H1 (cell line): Measurements from ENCODE around the gene SAA2. TPM values are rescaled to one million over a fixed set of nuclear protein-coding genes. Genes with fewer than 3 reads are reported as not detected.

Experiments used
- CHD2 ChIP-seq: IDR thresholded peaks from 2 replicates; pipeline ENCODE4 v1.6.1; 2012; ENCODE audit warnings: low read length, improper control_type of control experiment
- HDAC6 ChIP-seq: IDR thresholded peaks from one replicate; pipeline ENCODE4 v1.7.1; 2012; ENCODE audit warnings: low read depth, mild to moderate bottlenecking, inconsistent platforms, low read length, moderate library complexity
- RXRA ChIP-seq: IDR thresholded peaks from 2 replicates; pipeline ENCODE4 v1.6.1; 2011; ENCODE audit warnings: low read depth, mild to moderate bottlenecking, low read length, moderate library complexity; ENCODE audit not compliant: insufficient read depth
- SIN3A ChIP-seq, 2 experiments: IDR thresholded peaks in 1 of 2; conservative IDR thresholded peaks in 1 of 2; 2 replicates each; pipeline ENCODE4 v1.6.1; 2011 to 2012; ENCODE audit warnings: low read length in 2 of 2, improper control_type of control experiment in 1 of 2, low read depth in 1 of 2, mild to moderate bottlenecking in 1 of 2
- SIRT6 ChIP-seq: IDR thresholded peaks from one replicate; pipeline ENCODE4 v1.7.1; 2012; ENCODE audit warnings: low read length, inconsistent platforms
- SP1 ChIP-seq: IDR thresholded peaks from 2 replicates; pipeline ENCODE4 v1.6.1; 2011; ENCODE audit warnings: low read depth, low read length
- polyA plus RNA-seq, 7 experiments: library from polyadenylated mRNA; depleted of rRNA in 3 of 7; stranded (reverse) in 5 of 7; unstranded in 2 of 7; fragments of >200 nt in 5 of 7; fragments of 200-250 nt in 2 of 7; gene quantifications; 1 replicate in 5 of 7; 2 replicates in 1 of 7; 4 replicates in 1 of 7; pipeline versions ENCODE4 v1.2.1 to v1.2.3, GENCODE V29; 2011 to 2013; ENCODE audit warnings: missing spikeins in 2 of 7, mixed read lengths in 2 of 7
- total RNA-seq: library from RNA; stranded (reverse); fragmentation: NEBNext Ultra II Directional; extraction: Animal tissue kit (Norgen Biotek cat#: 25700); gene quantifications from 2 replicates; pipeline ENCODE4 v1.2.1, GENCODE V29; 2021
- TF ChIP-seq, protein P1 (sequence below): IDR thresholded peaks from 2 replicates; pipeline ENCODE4 v1.6.1; 2011; ENCODE audit warnings: low read length, improper control_type of control experiment

SAA2 gene
- total and polyA plus RNA-seq, 2 of the 8 experiments (the other 6 are each of a cell fraction or from before 2014, with no cell fraction given): not detected

- TF ChIP-seq RXRA (no peak), SIN3A (conservative IDR thresholded peaks at IDR 0.05 in 1 of 2, IDR thresholded peaks at IDR 0.05 in 1 of 2; ENCODE audit: low read depth in 1 of 2, low read length in 2 of 2) (no peak), SP1 (no peak), SIRT6 (no peak), CHD2 (no peak), HDAC6 (no peak)
- TF ChIP-seq, protein P1, sequence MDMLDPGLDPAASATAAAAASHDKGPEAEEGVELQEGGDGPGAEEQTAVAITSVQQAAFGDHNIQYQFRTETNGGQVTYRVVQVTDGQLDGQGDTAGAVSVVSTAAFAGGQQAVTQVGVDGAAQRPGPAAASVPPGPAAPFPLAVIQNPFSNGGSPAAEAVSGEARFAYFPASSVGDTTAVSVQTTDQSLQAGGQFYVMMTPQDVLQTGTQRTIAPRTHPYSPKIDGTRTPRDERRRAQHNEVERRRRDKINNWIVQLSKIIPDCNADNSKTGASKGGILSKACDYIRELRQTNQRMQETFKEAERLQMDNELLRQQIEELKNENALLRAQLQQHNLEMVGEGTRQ: no peak
Measured at GRCh38 chr11:18253778-18254338, 5.4 kb upstream of the SAA2 start (continued).
